Right kidney (tissue), 1 donor: ENCODE measurements around the gene CALML3.

ENCODE experiments used
- DNase-seq: peaks from one replicate; pipeline ENCODE4 v3.0.0-alpha.2; 2016

Gene CALML3

GRCh38 chr10:5570979-5571810 is 46.4 kb downstream of the CALML3 start:
- DNase-seq: no peak

DNA sequence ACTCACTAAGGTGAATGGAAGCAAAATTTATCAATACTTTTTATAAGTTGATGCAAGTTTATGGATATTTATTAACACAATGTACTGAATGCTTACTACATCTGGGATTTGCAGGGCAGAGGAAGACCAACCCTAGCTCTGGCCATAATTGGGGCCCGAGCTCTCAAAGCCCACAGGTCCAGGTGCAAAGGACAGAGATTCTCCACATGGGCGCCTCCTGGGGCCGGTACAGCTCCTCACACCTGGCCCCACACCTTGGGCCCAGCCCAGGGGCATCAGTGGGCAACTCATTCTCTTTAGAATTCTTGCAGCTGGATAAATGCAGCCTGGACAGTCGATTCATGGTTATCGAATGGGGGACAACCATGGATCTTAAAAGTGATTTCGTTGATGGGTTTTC is 47.1 kb downstream of the CALML3 start:
- no peak for DNase-seq

DNA sequence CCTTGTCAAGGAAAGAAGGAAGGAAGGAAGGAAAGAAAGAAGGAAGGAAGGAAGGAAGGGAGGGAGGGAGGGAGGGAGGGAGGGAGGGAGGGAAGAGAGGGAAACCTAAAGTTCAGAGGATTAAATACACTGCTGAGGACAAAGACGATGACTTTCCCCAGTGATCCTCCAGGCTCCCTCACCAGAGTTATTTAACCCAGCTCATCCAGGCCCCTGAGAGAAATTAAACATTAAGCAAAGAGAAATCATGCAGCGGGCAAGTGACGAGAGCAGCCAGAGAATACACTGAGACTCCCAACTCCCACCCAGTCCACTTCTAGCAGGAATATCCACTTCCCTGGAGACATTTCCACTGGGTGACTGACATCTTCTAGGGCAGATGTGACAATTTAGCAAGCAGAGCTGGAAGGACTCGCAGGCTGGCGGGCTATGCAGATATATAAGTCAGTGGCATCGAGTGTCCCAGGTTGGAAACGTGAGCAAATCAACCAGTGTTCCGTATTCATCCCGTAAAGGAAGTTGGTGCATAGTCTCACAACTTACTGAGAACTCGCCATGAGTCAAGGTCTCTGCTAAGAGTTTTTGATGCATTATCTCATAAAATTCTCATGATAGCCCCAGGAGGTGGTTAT is 48.7 kb downstream of the CALML3 start:
- DNase-seq: no peak

DNA sequence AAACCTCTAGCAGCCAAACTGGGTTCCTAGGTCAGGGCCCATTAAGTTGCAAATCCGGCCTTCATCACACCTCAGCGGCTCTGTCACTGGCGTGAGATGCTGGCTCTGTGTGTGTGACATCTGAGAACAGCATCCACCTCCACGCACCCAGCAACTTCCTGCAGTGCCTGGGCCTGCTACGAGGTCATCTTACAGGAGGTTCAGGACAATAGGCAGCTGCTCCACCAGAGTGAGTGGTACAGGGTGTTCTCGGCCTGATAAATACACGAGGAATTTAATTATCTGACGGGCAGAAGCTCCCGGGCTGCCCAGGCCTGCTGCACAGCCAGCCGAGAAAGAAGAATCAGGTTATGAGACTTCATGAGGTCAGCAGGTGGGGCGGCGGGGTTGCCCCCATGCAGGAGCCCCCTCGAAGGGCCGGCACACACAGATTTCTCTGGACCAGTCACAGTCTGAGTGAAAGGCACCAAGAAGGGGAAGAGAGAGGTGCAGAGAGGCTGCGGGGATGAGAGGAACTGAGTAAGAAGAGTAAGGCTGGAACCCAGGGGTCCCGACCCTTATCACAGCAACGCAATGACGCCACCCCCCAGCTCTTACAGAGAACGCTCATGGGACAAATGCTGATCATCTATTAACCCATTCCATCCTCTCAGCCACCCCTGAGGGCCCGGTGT is 49.3 kb downstream of the CALML3 start:
- DNase-seq: no peak

DNA sequence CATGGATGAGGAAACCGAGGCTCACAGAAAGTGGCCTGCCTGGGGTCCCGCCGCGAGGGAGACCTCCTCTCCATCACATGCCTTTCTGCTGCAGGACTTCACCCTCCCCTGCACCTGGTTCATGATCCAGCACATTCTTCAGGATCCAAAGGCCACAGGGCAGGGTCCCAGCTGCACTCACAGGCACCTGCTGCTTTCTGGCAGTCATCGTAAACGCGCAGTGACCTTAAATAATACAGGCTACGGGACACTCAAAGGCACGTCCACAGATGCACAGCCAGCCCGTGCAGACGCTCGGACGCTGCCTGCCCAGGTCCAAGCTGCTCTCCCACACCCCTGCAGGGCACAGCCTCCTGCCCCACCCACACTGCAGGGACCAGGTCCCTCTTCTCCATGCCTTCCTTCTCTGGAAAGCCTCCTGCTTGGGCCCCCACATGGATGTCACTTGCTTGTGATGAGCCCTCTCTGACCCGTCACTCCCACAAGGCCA is 49.9 kb downstream of the CALML3 start:
- no peak for DNase-seq

- no peak for DNase-seq
Measured at GRCh38 chr10:5575144-5575481, 50.4 kb downstream of the CALML3 start.

DNA sequence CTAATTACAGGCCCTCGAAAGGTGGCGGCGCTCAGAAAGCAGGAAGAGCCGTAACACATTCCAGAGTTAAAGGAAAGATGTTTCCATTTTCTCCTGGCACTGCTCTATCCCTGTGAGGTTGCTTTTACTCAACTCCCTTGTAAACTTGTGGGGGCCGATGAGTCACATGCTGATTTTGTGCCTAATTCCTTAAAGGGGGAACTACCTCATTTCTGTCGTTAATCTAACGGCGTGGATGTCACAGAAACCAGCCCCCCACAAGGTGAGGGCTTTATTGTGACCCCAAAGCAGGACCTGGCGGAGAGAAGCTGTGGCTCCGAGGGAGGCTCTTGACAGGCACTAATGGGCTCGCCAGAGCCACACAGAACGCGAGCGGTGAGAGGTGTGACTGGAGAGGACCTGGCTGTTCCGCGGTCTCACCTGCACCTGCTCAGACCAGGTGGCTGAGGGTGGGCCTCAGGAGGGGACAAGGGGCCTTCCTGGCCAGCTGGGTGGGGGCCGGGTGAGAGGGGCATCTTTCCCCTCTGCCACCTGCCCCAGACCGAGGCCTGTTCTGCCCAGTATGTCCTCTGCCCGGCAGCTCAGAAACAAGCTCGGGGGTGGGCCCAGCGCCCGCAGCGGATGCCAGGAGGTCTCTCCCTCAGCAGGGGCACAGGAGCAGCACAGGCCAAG is 50.9 kb downstream of the CALML3 start:
- no peak for DNase-seq

- no peak for DNase-seq
Measured at GRCh38 chr10:5576154-5576748, 51.5 kb downstream of the CALML3 start.
